Nephron progenitor cell (in vitro differentiated cells): ENCODE data around the gene MDK.

Source experiments
- DNase-seq: peaks from one replicate; pipeline ENCODE4 v3.0.0; 2021
- H3K27ac Mint-ChIP-seq: 2 replicates; pipeline ENCODE4 v1.8.0; 2021; ENCODE audit warnings: mild to moderate bottlenecking, moderate library complexity, mixed read lengths
- H3K27me3 Mint-ChIP-seq: 2 replicates; pipeline ENCODE4 v1.8.0; 2021; ENCODE audit warnings: mild to moderate bottlenecking, low read depth, mixed read lengths; ENCODE audit not compliant: poor library complexity
- H3K36me3 Mint-ChIP-seq: 2 replicates; pipeline ENCODE4 v1.8.0; 2021; ENCODE audit warnings: low read depth, mixed read lengths
- H3K4me1 Mint-ChIP-seq: 2 replicates; pipeline ENCODE4 v1.8.0; 2021; ENCODE audit warnings: mixed read lengths
- H3K4me3 Mint-ChIP-seq: 2 replicates; pipeline ENCODE4 v1.8.0; 2021; ENCODE audit warnings: mild to moderate bottlenecking, moderate library complexity, mixed read lengths
- H3K9me3 Mint-ChIP-seq: 2 replicates; pipeline ENCODE4 v1.8.0; 2021; ENCODE audit warnings: mild to moderate bottlenecking, moderate library complexity, mixed read lengths
- CTCF ChIP-seq: fragments of 200-600 bp; sonication (generic); IDR thresholded peaks from 2 replicates; pipeline ENCODE4 v1.5.0; 2021; ENCODE audit warnings: antibody characterized with exemption

The MDK gene

DNA sequence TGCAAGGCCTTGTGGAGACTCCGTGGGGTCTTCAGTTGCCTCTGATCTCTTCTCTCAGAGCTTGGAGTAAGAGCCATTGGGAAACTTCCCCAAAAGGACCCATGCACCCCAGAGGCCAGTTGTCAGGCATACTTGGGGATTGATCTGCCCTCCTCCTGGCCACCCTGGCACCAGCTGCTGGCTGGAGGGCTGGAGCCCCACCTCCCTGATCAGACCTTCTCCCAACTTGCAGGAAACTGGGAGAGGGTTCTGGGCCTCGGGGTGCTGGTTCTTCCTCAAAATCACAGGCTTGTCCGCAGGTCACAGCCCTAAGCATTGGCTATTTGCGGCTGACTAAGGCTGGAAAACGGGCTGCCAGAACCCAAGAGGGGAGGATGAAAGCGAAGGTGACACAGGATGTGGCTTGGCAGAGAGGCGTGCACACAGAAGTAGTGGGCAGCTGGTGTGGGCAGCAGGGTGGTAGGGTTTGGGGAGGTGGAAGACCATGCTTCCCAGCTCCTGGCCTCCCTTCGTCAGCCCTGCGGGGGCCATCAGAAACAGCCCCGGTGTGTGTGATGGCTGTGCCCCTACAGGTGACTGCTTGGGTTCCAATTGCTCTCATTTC lies 35.5 kb upstream of the MDK start:
- H3K4me1 Mint-ChIP-seq = peaks cover 71% of the 10 kb centered on the region
- H3K27me3 Mint-ChIP-seq = peaks cover 31% of the 10 kb centered on the region
- TF ChIP-seq CTCF = no peak
- H3K27ac Mint-ChIP-seq = no peak overlapping the region
- no peaks in the 10 kb centered on the region for H3K36me3 Mint-ChIP-seq
- no peak for DNase-seq
- no peaks in the 10 kb centered on the region for H3K9me3 Mint-ChIP-seq
- H3K4me3 Mint-ChIP-seq = peak overlapping the region; percentile 74

DNA sequence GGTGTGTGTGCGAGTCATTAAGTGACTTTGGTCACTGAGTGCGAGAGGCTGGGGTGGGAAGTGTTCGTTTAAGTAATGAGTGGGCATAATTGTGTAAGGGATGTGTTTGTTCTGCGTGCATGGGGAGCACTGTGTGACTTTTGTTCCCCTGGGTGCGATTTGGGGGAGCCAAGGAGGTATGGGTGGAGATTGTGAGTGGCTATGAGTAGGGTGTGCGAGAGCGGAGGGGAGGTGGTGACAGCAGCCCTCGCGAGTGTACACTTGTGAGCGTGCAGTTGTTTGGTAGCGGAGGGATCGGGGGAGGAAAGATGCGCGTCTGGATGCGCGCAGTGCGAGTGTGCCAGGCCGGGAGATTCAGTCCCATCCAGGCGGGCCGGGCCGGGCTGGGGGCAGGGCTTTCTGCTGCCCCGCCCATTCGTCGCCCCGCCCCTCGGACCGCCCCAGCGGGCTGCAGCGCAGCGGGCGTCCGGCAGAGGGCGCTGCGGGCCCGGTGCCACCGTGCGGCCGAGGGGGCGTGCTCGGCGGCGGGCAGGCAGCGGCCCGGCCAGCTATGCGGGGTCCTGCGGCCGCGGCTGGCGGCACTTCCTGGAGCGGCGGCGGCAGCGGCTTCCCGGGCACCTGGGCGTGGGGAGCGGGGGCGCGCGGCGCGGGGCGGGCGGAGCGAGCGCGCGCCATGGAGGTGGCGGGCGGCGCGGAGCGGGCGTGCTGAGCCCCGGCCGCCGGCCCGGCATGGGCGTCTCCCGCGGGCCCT lies 34.4 kb upstream of the MDK start, which contains the start of gene DGKZ:
DGKZ (plus strand) TSS at position 578 of the 751 bp plus-strand sequence. CDS start 197 bp downstream, outside the sequence.
- Mint-ChIP-seq H3K9me3 (no peaks in the 10 kb centered on the region), H3K4me1 (peaks cover 71% of the 10 kb centered on the region), H3K36me3 (no peaks in the 10 kb centered on the region), H3K27ac (peak within 1 kb of the TSS; percentile 27), H3K4me3 (peak within 1 kb of the TSS; percentile 85), H3K27me3 (peaks cover 28% of the 10 kb centered on the region)
- peak; percentile 92 for DNase-seq
- peak; percentile 43 for TF ChIP-seq CTCF

DNA sequence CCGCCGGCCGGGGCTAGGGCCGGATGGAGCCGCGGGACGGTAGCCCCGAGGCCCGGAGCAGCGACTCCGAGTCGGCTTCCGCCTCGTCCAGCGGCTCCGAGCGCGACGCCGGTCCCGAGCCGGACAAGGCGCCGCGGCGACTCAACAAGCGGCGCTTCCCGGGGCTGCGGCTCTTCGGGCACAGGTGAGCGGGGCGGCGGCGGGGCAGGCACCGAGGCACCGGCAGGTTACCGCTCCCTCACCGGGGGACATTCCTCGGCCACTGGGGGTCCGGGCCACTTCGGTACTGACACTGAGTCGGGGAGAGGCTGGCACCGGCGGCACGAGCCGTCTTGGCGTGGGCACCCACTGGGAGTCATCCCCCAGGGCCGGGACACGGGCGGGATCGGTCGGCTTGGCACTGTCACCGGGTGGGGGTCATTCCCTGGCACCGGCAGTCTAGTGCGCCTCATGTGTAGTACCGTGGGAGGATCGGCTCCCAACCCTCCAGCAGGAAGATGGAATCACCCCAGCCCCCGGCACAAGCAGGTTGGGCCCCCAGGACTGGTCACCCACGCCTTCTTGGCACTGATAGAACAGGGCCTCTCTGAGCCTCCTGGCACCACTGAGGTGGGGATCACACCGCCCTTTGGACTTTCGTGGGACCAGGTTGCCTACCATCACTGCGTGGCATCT lies 33.7 kb upstream of the MDK start:
- Mint-ChIP-seq H3K27me3 (peaks cover 28% of the 10 kb centered on the region), H3K36me3 (no peaks in the 10 kb centered on the region), H3K27ac (no peak overlapping the region), H3K4me3 (peak overlapping the region; percentile 85), H3K4me1 (peaks cover 67% of the 10 kb centered on the region), H3K9me3 (no peaks in the 10 kb centered on the region)
- TF ChIP-seq CTCF = no peak
- no peak for DNase-seq

DNA sequence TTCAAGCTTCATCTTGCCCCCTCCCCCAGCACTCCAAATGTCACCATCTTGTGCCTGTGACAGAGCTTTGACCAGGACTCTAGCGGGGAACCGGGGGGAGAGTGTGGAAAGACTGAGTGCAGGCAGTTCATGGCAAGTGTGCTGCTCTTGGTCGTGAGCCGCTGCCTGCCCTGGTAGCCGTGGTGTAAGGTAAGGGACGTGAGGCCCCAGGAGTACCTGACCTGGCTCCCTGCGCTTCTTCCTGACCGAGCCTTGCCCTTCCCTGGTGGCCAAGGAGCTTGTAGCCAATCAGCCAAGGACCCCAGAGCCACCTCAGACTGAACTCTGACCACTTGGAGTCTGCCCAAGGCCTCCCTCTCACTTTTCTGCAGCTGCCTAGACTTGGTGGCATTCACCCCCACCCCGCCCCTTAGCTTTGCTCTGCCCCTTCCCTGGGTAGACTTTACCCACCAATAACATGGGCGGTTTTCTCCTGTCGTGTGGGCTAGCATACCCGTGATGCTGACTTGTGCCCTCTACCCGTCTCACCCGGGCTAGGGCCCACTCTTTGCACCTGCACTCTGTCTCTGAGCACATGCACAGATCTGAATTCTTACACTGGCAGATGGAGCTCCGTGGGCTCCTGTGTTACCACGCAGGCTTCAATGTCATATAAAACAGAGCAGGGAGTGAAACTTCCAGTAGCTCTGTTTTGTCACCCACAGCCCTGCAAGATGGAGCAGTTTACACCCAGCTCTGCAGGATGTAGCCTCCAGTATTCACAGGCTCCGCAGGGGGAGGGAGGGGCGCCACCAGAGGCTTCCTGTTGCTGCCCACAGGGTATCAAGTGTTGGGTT lies 32.7 kb upstream of the MDK start:
- H3K4me1 Mint-ChIP-seq = peaks cover 66% of the 10 kb centered on the region
- DNase-seq = no peak
- H3K27me3 Mint-ChIP-seq = peaks cover 28% of the 10 kb centered on the region
- no peak overlapping the region for H3K27ac Mint-ChIP-seq
- no peaks in the 10 kb centered on the region for H3K9me3 Mint-ChIP-seq
- TF ChIP-seq CTCF = no peak
- H3K4me3 Mint-ChIP-seq = peak overlapping the region; percentile 85
- H3K36me3 Mint-ChIP-seq = no peaks in the 10 kb centered on the region

- TF ChIP-seq CTCF = no peak
- H3K27me3 Mint-ChIP-seq = peaks cover 18% of the 10 kb centered on the region
- peaks cover 65% of the 10 kb centered on the region for H3K4me1 Mint-ChIP-seq
- H3K9me3 Mint-ChIP-seq = no peaks in the 10 kb centered on the region
- no peaks in the 10 kb centered on the region for H3K36me3 Mint-ChIP-seq
- H3K27ac Mint-ChIP-seq = no peak overlapping the region
- H3K4me3 Mint-ChIP-seq = no peak overlapping the region
- no peak for DNase-seq
Observed at GRCh38 chr11:46350695-46351094, 30.8 kb upstream of the MDK start.
